ENCODE measurements around the gene ATRNL1.
"Not testable (repeated sequence)": the region's sequence is repeated elsewhere in the genome, so short reads cannot be mapped to it uniquely, and the experiment has no call there.

The ATRNL1 gene

DNA sequence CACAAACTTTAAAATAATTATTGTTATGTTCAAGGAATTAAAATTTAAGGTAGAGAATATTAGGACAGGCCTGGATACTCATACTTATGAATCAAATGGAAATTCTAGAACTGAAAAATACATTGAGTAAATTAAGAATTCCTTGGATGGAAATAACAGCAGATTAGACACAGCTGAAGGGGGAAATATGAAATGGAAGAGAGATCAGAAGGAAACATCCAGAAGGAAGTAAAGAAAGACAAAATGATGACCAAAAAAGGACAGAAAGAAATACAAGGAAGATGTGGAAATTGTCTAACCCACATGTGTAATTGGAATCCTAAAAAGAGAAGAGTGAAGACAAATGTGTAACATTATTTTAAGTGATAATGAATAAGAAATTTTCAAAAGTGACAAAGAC, 128.9 kb downstream of the ATRNL1 start:
- DNase-seq = no peak

GRCh38 chr10:115239761-115240160, 146.6 kb downstream of the ATRNL1 start:
- DNase-seq = no peak

- no peak for DNase-seq
Observed at GRCh38 chr10:115250784-115251183, 157.6 kb downstream of the ATRNL1 start.

- DNase-seq = not testable (repeated sequence)
Observed at GRCh38 chr10:115253765-115254164, 160.6 kb downstream of the ATRNL1 start.

GRCh38 chr10:115272482-115272881, 179.3 kb downstream of the ATRNL1 start:
- DNase-seq = no peak

- no peak for DNase-seq
Observed at GRCh38 chr10:115278294-115278693, 185.1 kb downstream of the ATRNL1 start.

GRCh38 chr10:115295213-115295805, 202.1 kb downstream of the ATRNL1 start:
- DNase-seq = no peak

- no peak for DNase-seq
Observed at GRCh38 chr10:115300080-115300479, 206.9 kb downstream of the ATRNL1 start.

GRCh38 chr10:115319669-115320068, 226.5 kb downstream of the ATRNL1 start:
- DNase-seq = not testable (repeated sequence)

GRCh38 chr10:115321360-115321759, 228.2 kb downstream of the ATRNL1 start:
- DNase-seq = no peak

GRCh38 chr10:115328331-115328730, 235.2 kb downstream of the ATRNL1 start:
- no peak for DNase-seq

GRCh38 chr10:115335366-115335765, 242.2 kb downstream of the ATRNL1 start:
- DNase-seq = no peak

- DNase-seq = peak; percentile 41
Observed at GRCh38 chr10:115355162-115355760, 262.1 kb downstream of the ATRNL1 start.

DNA sequence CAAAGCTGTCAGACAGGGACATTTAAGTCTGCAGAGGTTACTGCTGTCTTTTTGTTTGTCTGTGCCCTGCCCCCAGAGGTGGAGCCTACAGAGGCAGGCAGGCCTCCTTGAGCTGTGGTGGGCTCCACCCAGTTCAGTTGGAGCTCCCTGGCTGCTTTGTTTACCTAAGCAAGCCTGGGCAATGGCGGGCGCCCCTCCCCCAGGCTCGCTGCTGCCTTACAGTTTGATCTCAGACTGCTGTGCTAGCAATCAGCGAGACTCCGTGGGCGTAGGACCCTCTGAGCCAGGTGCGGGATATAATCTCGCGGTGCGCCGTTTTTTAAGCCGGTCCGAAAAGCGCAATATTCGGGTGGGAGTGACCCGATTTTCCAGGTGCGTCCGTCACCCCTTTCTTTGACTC, 274.8 kb downstream of the ATRNL1 start:
- DNase-seq = not testable (repeated sequence)

GRCh38 chr10:115379064-115379463, 285.9 kb downstream of the ATRNL1 start:
- DNase-seq = no peak

DNA sequence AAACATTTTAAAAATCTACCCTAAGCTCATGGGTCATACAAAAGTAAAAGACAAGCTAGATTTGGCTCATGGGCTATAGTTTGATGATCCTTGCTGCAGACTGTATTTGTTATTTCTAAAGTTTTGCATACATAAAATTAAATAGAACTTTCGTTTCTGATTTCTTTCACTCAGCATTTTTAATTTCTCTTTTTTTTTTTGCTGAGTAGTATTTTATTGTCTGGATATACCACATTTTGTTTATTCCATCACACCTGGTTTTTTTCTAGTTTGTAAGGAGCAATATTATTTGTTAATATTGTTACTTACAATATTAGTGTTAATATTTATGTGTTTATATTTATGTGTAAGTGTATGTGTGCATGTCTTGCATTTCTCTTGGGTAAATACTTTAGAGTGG, 291.5 kb downstream of the ATRNL1 start:
- no peak for DNase-seq

DNA sequence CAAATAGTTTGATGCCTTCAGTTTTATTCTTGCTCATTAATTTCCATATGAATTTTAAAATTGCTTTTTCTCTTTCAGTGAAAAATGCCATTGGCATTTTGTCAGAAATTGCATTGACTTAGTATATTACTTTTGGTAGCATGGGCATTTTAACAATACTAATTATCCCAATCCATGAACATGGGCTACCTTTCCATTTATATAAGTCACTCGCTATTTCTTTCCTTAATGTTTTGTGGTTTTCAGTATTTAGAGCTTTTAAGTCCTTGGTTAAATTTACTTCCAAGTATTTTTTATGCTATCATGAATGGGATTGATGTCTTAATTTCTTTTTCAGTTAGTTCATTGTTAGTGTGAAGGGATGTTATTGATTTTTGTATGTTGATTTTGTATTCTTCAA, 297.4 kb downstream of the ATRNL1 start:
- no peak for DNase-seq

DNA sequence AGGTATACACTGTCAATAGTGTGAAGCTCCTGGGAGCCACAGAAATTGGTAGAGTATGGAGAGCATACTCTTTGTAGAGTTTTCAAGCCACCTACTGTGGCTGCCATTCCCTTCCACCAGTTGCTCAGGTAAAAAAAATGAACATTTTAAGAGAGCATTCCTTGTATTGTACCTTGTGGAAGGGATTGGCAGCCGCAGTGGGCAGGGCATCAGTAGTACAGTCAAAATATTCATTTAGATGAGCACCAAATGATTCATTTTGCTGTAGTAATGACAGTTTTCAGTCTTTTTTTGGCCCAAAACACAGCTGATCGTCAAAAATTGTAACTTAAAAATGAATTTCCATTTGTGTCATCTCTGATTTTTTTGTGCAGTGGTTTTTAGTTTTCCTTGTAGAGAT, 304.9 kb downstream of the ATRNL1 start:
- DNase-seq = no peak

DNA sequence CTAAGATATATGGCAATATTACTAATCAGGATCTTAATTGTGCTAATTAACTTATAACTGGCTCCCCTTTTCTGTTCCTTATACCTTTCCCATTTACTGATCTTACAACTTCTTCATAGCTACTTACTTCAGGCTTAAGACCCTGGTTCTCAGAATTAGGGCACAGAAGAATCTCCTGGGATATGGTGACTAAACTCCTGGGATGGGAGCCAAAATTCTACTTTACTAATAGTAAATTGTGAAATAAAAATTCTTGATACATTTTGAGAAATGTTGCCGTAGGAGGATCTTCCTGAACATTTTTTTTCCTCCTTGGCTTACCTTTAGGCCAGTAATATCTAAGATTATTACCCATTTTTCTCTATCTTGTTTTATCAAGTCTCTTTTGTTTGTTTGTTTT, 309.5 kb downstream of the ATRNL1 start:
- no peak for DNase-seq

GRCh38 chr10:115405838-115406237, 312.7 kb downstream of the ATRNL1 start:
- not testable (repeated sequence) for DNase-seq

DNA sequence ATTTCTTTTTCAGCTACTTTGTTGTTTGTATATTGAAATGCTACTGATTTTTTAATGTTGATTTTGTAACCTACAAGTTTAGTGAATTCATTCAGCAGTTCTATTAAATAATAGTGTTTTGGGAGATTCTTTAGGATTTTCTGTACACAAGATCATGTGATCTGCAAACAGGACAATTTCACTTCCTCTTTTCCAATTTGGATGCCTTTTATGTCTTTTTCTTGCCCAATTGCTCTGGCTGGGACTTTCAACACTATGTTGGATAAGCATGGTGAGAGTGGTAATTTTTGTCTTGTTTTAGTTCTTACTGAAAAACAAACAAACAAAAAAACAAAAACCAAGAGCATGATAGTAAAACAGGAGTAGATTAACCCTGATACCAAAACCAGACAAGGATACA, 316.2 kb downstream of the ATRNL1 start:
- no peak for DNase-seq

DNA sequence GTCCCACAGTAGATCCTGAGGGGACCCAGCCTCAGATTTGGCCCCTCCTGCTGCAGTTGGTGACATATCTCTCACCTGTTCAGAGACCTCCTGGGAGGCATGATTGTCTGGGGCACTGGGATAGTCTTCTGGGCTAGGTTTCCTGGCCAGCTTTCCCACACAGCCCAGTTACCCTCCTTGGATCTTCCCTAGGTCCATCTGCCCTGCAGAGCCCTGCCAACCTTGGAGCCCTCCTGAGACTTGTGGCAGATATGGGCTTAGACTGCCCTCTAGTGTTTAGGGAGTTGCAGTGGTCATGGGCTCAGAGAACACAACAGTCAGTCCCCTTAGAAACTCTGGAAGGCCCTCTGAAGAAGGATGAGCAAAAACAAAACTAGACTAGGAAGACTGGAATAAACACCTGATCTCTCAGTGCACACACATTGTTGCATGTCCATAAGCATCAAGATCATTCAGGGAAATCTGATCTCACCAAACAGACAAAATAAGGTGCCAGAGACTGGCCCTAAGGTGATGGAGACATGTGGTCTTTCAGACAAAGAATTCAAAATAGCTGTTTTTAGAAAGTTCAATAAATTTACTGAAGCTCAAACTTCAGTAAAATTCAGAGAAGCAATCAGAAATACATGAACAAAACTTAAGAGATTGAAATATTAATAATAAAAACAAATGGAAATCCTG, 324.6 kb downstream of the ATRNL1 start:
- peak; percentile 3 for DNase-seq

- no peak for DNase-seq
Observed at GRCh38 chr10:115422624-115423023, 329.5 kb downstream of the ATRNL1 start.

GRCh38 chr10:115427611-115428010, 334.4 kb downstream of the ATRNL1 start:
- DNase-seq = no peak

Measured in activated CD4-positive, alpha-beta T cell treated with anti-CD3 and anti-CD28 coated beads for 48 hours (primary cell).